IgD-negative memory B cell (primary cell): Measurements from ENCODE around the gene AP2M1. TPM values are rescaled to one million over a fixed set of nuclear protein-coding genes. Genes with fewer than 3 reads are reported as not detected.

Experiments
- H3K27ac Mint-ChIP-seq, 3 donors: one replicate each; pipeline ENCODE4 v1.8.0; 2020 to 2022; ENCODE audit warnings: mild to moderate bottlenecking in 3 of 3, mixed read lengths in 3 of 3, moderate library complexity in 1 of 3
- H3K27me3 Mint-ChIP-seq: one replicate; pipeline ENCODE4 v1.8.0; 2021; ENCODE audit warnings: mixed read lengths
- H3K36me3 Mint-ChIP-seq: one replicate; pipeline ENCODE4 v1.8.0; 2020; ENCODE audit warnings: mild to moderate bottlenecking, mixed read lengths
- H3K4me1 Mint-ChIP-seq, 3 donors: one replicate each; pipeline ENCODE4 v1.8.0; 2020 to 2022; ENCODE audit warnings: mixed read lengths in 3 of 3, mild to moderate bottlenecking in 1 of 3
- H3K4me3 Mint-ChIP-seq, 4 donors: one replicate each; pipeline ENCODE4 v1.8.0; 2020 to 2022; ENCODE audit warnings: mild to moderate bottlenecking in 4 of 4, mixed read lengths in 4 of 4, moderate library complexity in 3 of 4
- H3K9me3 Mint-ChIP-seq, 3 donors: one replicate each; pipeline ENCODE4 v1.8.0; 2020 to 2021; ENCODE audit warnings: mixed read lengths in 3 of 3, mild to moderate bottlenecking in 1 of 3
- polyA plus RNA-seq: library from polyadenylated mRNA; unstranded; fragments of 300-500 nt; fragmentation: Illumina TruSeq; gene quantifications from one replicate; pipeline ENCODE4 v1.2.3, GENCODE V29; 2021

AP2M1 gene
- polyA plus RNA-seq, 1 donor from 2014 or later, result 249 TPM

DNA sequence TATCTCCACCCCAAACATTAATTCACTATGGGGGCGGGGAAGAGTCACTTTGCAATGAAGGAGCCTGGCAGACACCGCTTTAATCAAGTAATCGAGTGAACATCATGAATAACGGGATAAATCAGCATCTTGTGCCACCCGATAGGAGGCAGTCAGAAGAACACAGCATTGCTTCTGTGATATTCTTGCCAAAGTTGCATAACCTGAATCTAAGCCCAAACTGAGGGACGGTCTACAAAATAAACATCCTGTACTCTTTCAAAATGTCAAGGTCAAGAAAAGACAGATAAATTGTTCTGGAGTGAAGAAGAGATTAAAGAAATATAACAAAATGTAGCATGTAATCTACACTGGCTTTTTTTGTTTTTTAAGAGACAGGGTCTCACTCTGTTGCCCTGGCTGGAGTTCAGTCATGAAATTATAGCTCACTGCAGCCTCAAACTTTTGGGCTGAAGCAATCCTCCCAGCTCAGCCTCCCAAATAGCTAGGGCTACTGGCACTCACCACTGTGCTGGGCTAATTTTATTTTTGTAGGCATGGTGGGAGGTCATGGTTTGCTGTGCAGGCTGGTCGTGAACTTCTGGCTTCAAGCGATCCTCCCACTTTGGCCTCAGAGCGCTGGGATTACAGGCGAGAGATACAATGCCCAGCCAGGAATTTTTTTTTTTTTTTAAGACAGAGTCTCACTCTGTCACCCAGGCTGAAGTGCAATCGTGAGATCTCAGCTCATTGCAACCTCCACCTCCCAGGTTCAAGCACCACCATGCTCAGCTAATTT lies 34.7 kb downstream of the AP2M1 start:
- Mint-ChIP-seq H3K9me3 (peaks cover 0 to 3% (median 0%) of the 10 kb centered on the region in 3 donors), H3K36me3 (no peaks in the 10 kb centered on the region), H3K4me3 (no peak overlapping the region), H3K27me3 (peaks cover 23% of the 10 kb centered on the region), H3K27ac (no peak overlapping the region), H3K4me1 (no peaks in the 10 kb centered on the region)

DNA sequence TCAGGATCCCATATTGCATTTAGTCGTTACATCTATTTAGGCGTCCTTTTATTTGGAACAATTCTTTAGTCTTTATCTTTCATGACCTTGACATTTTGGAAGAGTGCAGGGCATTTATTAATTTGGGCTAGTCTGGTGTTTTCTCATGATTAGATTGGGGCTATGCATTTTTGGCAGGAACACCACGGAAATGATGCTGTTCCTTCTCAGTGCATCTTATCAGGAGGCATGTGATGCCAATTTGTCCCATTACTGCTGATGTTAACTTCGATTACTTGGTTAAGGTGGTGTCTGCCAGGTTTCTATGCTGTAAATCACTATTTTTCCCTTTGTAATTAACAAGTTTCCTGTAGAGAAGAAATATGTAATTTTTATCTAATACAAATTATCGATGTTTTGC lies 36.6 kb downstream of the AP2M1 start:
- Mint-ChIP-seq H3K27me3 (peaks cover 16% of the 10 kb centered on the region), H3K4me1 (no peaks in the 10 kb centered on the region), H3K9me3 (peaks cover 0 to 3% (median 0%) of the 10 kb centered on the region in 3 donors), H3K4me3 (no peak overlapping the region), H3K36me3 (no peaks in the 10 kb centered on the region), H3K27ac (no peak overlapping the region)

DNA sequence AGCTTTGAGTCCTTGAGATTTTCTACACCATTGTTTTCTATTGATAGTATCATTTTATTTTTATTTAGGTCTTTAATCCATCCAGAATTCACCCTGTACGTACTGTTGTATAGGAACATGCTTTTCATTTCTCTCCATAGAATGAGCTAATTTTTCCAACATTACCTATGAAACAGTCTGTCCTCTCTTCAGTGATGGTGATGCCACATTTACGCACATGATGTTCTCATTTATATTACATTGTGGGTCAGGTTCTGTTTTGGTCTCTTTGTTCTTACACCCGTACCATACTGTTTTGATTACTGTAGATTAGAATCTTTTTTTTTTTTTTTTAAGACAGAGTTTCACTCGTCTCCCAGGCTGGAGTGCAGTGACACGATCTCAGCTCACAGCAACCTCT lies 37.1 kb downstream of the AP2M1 start:
- peaks cover 12% of the 10 kb centered on the region for H3K27me3 Mint-ChIP-seq
- H3K36me3 Mint-ChIP-seq, result no peaks in the 10 kb centered on the region
- peaks cover 0 to 3% (median 0%) of the 10 kb centered on the region in 3 donors for H3K9me3 Mint-ChIP-seq
- no peak overlapping the region for H3K27ac Mint-ChIP-seq
- no peak overlapping the region for H3K4me3 Mint-ChIP-seq
- H3K4me1 Mint-ChIP-seq, result no peaks in the 10 kb centered on the region

DNA sequence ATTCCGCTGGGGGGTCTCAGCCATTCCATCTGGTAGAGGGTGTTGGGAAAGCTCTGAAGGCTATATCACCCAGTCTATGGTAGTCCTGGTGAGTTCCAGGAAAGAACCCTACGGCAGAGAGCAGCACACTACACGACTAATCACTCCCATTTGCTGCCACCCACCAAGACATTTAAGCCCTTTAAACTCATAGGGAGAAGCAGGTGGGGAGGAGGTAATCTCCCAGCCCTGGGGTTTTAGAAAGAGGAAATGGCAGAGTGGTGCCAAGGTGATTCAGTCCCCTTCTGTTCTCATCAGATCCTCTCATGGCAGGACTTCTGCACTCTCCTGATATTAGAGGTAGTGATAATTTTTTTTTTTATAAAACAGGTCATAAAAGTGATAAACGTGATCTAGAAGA lies 44.2 kb downstream of the AP2M1 start:
- Mint-ChIP-seq H3K4me3 (no peak overlapping the region), H3K9me3 (no peaks in the 10 kb centered on the region), H3K4me1 (no peaks in the 10 kb centered on the region), H3K27ac (no peak overlapping the region), H3K27me3 (peaks cover 8% of the 10 kb centered on the region), H3K36me3 (no peaks in the 10 kb centered on the region)

GRCh38 chr3:184222521-184222920 lies 47.9 kb downstream of the AP2M1 start:
- no peaks in the 10 kb centered on the region for H3K4me1 Mint-ChIP-seq

DNA sequence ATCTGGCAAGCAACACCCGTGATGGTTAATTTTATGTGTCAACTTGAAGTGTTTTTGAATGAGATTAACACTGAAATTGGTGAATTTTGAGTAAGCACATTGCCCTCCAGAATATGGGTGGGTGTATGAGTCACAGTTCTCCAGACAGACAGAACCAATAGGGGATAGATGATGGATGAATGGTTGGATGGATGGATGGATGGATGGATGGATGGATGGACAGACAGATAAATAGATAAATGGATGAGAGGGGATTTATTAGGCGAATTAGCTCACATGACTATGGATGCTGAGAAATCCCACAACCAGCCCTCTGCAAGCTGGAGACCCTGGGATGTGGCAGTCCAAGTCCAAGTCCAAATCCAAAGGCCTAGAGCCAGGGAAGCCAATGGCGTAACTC lies 49.3 kb downstream of the AP2M1 start:
- no peaks in the 10 kb centered on the region for H3K36me3 Mint-ChIP-seq
- peaks cover 0 to 2% (median 2%) of the 10 kb centered on the region in 3 donors for H3K4me1 Mint-ChIP-seq
- H3K9me3 Mint-ChIP-seq, result no peaks in the 10 kb centered on the region
- H3K27me3 Mint-ChIP-seq, result peaks cover 30% of the 10 kb centered on the region
- H3K27ac Mint-ChIP-seq, result no peak overlapping the region
- H3K4me3 Mint-ChIP-seq, result no peak overlapping the region

More at GRCh38 chr3:184222521-184222920, 47.9 kb downstream of the AP2M1 start:
- no peak overlapping the region for H3K4me3 Mint-ChIP-seq
- H3K36me3 Mint-ChIP-seq, result no peaks in the 10 kb centered on the region
- no peak overlapping the region for H3K27ac Mint-ChIP-seq
- H3K27me3 Mint-ChIP-seq, result peaks cover 21% of the 10 kb centered on the region
- H3K9me3 Mint-ChIP-seq, result no peaks in the 10 kb centered on the region

- H3K27ac Mint-ChIP-seq, result no peak overlapping the region
- H3K4me3 Mint-ChIP-seq, result peak overlapping the region in 1 of 4 donors; percentile 6
- H3K27me3 Mint-ChIP-seq, result peaks cover 48% of the 10 kb centered on the region
These were observed 52.9 kb downstream of the AP2M1 start for GRCh38 chr3:184227481-184227935.

GRCh38 chr3:184228376-184229137 lies 53.9 kb downstream of the AP2M1 start:
- Mint-ChIP-seq H3K36me3 (no peaks in the 10 kb centered on the region), H3K27ac (no peak overlapping the region), H3K27me3 (peaks cover 53% of the 10 kb centered on the region)

More at GRCh38 chr3:184227481-184227935, 52.9 kb downstream of the AP2M1 start:
- Mint-ChIP-seq H3K9me3 (no peaks in the 10 kb centered on the region), H3K36me3 (no peaks in the 10 kb centered on the region), H3K4me1 (peaks cover 0 to 9% (median 3%) of the 10 kb centered on the region in 3 donors)

DNA sequence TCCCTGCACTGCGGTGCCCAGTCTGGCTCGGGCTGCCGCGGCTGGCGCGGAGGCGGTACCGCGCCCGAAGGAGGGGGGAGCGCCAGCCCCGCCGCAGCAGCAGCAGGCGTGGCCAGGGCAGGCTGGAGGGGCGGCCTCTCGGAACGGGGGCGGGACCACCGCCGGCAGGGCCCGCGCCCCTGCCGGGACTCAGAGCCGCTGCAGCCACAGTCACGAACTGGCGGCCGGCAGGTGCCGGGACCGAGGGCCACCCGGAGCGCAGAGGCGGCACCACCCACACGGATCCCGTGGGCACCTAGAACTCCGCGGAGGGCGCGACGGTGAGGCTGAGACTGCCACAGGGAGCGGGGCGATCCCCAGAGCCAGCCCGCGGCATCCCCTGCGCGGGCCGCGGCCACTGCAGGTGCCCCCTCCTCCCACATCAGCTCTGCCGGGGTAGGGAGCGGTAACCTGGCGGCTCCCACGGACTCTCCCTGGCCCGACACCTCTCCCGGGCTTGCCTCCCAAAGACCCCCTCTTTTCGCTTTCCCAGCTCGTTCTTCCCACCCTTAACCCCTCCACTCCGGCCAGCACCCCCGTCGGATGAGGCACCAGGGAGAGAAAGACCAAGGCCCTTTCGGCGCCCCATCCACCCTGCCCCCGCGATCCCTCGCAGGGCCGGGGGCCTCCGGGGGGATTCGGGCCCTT lies 54.9 kb downstream of the AP2M1 start, which contains the start of gene VWA5B2:
TSS of gene VWA5B2 (plus strand) at position 192 of the 687 bp plus-strand sequence. CDS start 944 bp downstream, outside the sequence.
- Mint-ChIP-seq H3K36me3 (no peaks in the 10 kb centered on the region), H3K4me1 (peaks cover 0 to 9% (median 3%) of the 10 kb centered on the region in 3 donors), H3K27ac (no peak within 1 kb of the TSS), H3K4me3 (peak within 1 kb of the TSS; percentile 33 to 88 (median 68)), H3K9me3 (no peaks in the 10 kb centered on the region), H3K27me3 (peaks cover 50% of the 10 kb centered on the region)

More at GRCh38 chr3:184228376-184229137, 53.9 kb downstream of the AP2M1 start:
- H3K9me3 Mint-ChIP-seq, result no peaks in the 10 kb centered on the region
- peak overlapping the region; percentile 33 to 86 (median 58) for H3K4me3 Mint-ChIP-seq
- peaks cover 0 to 9% (median 3%) of the 10 kb centered on the region in 3 donors for H3K4me1 Mint-ChIP-seq

DNA sequence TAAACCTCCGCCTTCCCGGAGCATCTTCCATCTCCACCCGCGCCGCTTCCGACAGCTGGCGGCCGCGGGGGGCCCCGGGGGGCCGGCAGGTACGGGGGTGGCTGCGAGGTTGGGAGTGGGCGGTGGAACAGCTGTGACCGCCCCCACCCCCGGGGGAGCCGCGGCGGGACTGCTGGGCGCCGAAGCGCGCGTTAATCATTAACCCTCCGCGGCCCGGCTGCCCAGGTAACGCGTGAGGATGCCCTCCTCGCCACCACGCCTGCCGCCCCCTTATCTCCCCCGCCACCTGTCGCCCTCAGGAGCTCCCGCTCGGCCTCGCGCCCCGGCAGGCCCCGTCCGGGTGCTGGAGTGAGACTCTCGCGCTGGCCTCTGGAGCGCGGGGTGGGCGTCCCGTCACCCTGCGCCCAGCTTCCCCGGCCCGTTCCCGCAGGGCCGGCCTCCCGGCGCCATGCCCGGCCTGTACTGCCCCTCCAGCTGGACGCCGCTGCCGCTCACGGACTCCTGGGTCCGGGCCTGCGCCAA lies 55.5 kb downstream of the AP2M1 start:
- Mint-ChIP-seq H3K4me1 (peaks cover 0 to 9% (median 3%) of the 10 kb centered on the region in 3 donors), H3K36me3 (no peaks in the 10 kb centered on the region), H3K27me3 (peaks cover 48% of the 10 kb centered on the region), H3K9me3 (no peaks in the 10 kb centered on the region), H3K27ac (no peak overlapping the region), H3K4me3 (peak overlapping the region in 1 of 4 donors; percentile 88)

DNA sequence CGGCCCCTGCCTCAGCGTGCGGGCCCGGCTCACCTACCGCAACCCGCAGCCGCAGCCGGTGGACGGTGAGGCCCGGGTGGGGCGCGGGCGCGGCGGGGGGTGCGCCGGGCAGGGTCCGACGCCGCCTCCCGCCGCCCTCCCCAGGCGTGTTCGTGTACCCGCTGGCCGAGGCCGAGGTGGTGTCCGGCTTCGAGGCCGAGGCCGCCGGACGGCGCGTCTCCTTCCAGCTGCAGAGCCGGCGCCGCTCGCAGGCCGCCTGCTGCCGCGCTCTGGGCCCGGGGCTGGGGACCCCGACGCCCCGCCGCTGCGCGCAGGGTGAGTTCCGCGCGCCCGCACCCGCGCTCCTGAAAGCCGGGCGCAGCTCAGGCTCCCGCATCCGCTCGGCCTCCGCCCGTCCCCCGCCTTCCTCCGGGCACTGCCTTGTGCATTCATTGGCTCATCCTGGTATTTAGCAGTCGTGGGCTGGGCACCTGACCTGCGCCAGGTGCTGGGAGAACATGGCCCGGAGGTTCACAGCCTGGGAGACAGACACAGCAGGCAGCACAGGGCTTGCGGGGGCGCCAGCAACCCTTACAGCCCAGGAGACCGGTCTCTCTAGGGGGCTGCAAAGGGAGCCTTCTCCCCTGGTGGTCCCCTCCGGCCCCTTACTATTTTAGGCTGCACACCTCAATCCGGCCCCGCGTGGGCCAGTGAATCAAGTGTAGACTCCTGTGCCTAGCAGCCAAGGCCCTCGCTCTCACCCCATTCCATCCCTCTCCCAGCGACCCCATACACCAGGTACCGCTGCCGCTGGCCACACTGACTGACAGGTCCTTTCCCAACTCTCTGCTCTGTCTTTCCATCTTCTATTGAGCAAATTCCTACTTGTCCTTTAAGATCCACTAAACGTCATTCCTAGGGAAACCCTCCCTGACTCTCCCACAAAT lies 56.2 kb downstream of the AP2M1 start:
- Mint-ChIP-seq H3K27me3 (peaks cover 43% of the 10 kb centered on the region), H3K4me1 (peaks cover 0 to 9% (median 3%) of the 10 kb centered on the region in 3 donors), H3K4me3 (peak overlapping the region; percentile 71 to 95 (median 81)), H3K27ac (no peak overlapping the region), H3K36me3 (no peaks in the 10 kb centered on the region), H3K9me3 (no peaks in the 10 kb centered on the region)

DNA sequence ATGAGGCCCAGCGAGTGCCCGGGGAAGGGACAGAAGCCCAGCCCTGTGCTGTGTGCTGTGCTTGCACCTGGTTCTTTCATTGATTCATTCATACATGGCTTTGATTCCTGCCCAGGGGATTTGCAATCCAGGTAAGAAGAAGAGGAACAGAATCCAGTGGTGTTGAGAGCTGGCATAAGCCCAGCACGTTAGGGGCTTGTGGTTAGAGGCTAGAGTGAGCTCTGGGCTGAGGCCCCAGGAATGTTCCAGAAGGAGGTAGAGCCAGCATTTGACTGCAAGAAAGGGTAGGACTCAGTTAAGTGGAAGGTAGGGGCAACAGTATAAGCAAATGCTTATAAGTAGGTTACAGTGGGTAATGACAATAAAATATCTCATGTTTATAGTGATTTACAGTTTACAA lies 57.0 kb downstream of the AP2M1 start:
- H3K9me3 Mint-ChIP-seq, result no peaks in the 10 kb centered on the region
- H3K27ac Mint-ChIP-seq, result no peak overlapping the region
- H3K36me3 Mint-ChIP-seq, result no peaks in the 10 kb centered on the region
- H3K4me3 Mint-ChIP-seq, result peak overlapping the region in 2 of 4 donors; percentile 71 to 87
- peaks cover 0 to 9% (median 3%) of the 10 kb centered on the region in 3 donors for H3K4me1 Mint-ChIP-seq
- H3K27me3 Mint-ChIP-seq, result peaks cover 39% of the 10 kb centered on the region

GRCh38 chr3:184233127-184233843 lies 58.6 kb downstream of the AP2M1 start:
- H3K4me3 Mint-ChIP-seq, result peak overlapping the region in 1 of 4 donors; percentile 17
- peaks cover 0 to 9% (median 3%) of the 10 kb centered on the region in 3 donors for H3K4me1 Mint-ChIP-seq
- H3K27ac Mint-ChIP-seq, result no peak overlapping the region

More at GRCh38 chr3:184233127-184233843, 58.6 kb downstream of the AP2M1 start:
- no peaks in the 10 kb centered on the region for H3K36me3 Mint-ChIP-seq
- peaks cover 30% of the 10 kb centered on the region for H3K27me3 Mint-ChIP-seq
- no peaks in the 10 kb centered on the region for H3K9me3 Mint-ChIP-seq
